ENCODE results near the gene NUDT11. TPM values are rescaled to one million over a fixed set of nuclear protein-coding genes. Genes with fewer than 3 reads are reported as not detected.
A peak's percentile ranks its signal among the peaks of the same experiment; 100 is the strongest.

NUDT11 gene
- total RNA-seq, 2 experiments from 2014 or later: 18.1 to 21.5 TPM

- no peaks in the 10 kb centered on the region for H3K9me3 ChIP-seq (ENCODE audit: low read length)
- no peak overlapping the region for H2AFZ ChIP-seq (ENCODE audit: low read length)
- H3K79me2 ChIP-seq (ENCODE audit: insufficient read depth, low read depth, low read length): no peaks in the 10 kb centered on the region
- no peaks in the 10 kb centered on the region for H3K36me3 ChIP-seq (ENCODE audit: insufficient read depth, low read length)
- no peak overlapping the region for H3K27ac ChIP-seq (ENCODE audit: low read depth, low read length, poor library complexity, severe bottlenecking)
- no peaks in the 10 kb centered on the region for H3K9me2 ChIP-seq (ENCODE audit: insufficient read depth, low read length)
- no peak overlapping the region for H3K4me3 ChIP-seq (ENCODE audit: low read depth, low read length, poor library complexity, severe bottlenecking)
- H3K4me1 ChIP-seq (ENCODE audit: insufficient read depth, low read length, poor library complexity, severe bottlenecking): peaks cover 9% of the 10 kb centered on the region
- H4K20me1 ChIP-seq (ENCODE audit: insufficient read depth, low read length): no peaks in the 10 kb centered on the region
- ChIA-PET CTCF (ENCODE audit: unreplicated experiment) (interaction anchor here (1.7 kb wide), 1 partner anchor 62 kb away, joined by 3 read pairs; no protein-coding TSS in a partner anchor), POLR2A (interaction anchor here (0.9 kb wide), 1 partner anchor 128 kb away, joined by 3 read pairs; no protein-coding TSS in a partner anchor)
- BruUV-seq (replicated peaks): no TSS peak
- peak; percentile 54 for DNase-seq (ENCODE audit: low spot score)
- intact Hi-C loops (cut with micrococcal nuclease; ENCODE audit: unreplicated experiment): loop anchor here (5.0 kb wide), 1 partner anchor 767 kb away; no protein-coding TSS in a partner anchor
- no peak overlapping the region for H3K4me2 ChIP-seq (ENCODE audit: low read length)
- no peak for TF ChIP-seq EZH2phosphoT487 (IDR thresholded peaks at IDR 0.05; ENCODE audit: borderline replicate concordance, low read depth, low read length)
- TF ChIP-seq CTCF (conservative IDR thresholded peaks at IDR 0.05; ENCODE audit: low read length): peak; percentile 75
These were observed 37.3 kb downstream of the NUDT11 start for GRCh38 chrX:51459125-51459524.

- TF ChIP-seq EZH2phosphoT487 (IDR thresholded peaks at IDR 0.05; ENCODE audit: borderline replicate concordance, low read depth, low read length) (no peak), CTCF (conservative IDR thresholded peaks at IDR 0.05; ENCODE audit: low read length) (peak; percentile 67)
- ChIA-PET CTCF (ENCODE audit: unreplicated experiment) (no interaction called here), POLR2A (interaction anchor here (1.0 kb wide), 1 partner anchor 804 kb away, joined by 5 read pairs; no protein-coding TSS in a partner anchor)
- intact Hi-C loops (cut with micrococcal nuclease; ENCODE audit: unreplicated experiment): loop anchor here (1.0 to 5.0 kb wide), 2 partner anchors 312 to 765 kb away; no protein-coding TSS in a partner anchor
- no TSS peak for BruUV-seq (replicated peaks)
- peak overlapping the region; percentile 41 for H3K4me2 ChIP-seq (ENCODE audit: low read length)
- H3K79me2 ChIP-seq (ENCODE audit: insufficient read depth, low read depth, low read length): no peaks in the 10 kb centered on the region
- no peak overlapping the region for H3K4me3 ChIP-seq (ENCODE audit: low read depth, low read length, poor library complexity, severe bottlenecking)
- H3K9me3 ChIP-seq (ENCODE audit: low read length): no peaks in the 10 kb centered on the region
- no peaks in the 10 kb centered on the region for H3K9me2 ChIP-seq (ENCODE audit: insufficient read depth, low read length)
- H3K27ac ChIP-seq (ENCODE audit: low read depth, low read length, poor library complexity, severe bottlenecking): no peak overlapping the region
- H3K36me3 ChIP-seq (ENCODE audit: insufficient read depth, low read length): no peaks in the 10 kb centered on the region
- H3K4me1 ChIP-seq (ENCODE audit: insufficient read depth, low read length, poor library complexity, severe bottlenecking): peaks cover 9% of the 10 kb centered on the region
- DNase-seq (ENCODE audit: low spot score): peak; percentile 43
- H2AFZ ChIP-seq (ENCODE audit: low read length): peak overlapping the region; percentile 67; the same call in 1 of the 2 replicates
- no peaks in the 10 kb centered on the region for H4K20me1 ChIP-seq (ENCODE audit: insufficient read depth, low read length)
These were observed 39.6 kb downstream of the NUDT11 start for GRCh38 chrX:51456814-51457213.

- POLR2A ChIA-PET: interaction anchor here (0.7 to 1.4 kb wide), 3 partner anchors 120 to 805 kb away, joined by 3 to 5 read pairs (median 3); no protein-coding TSS in a partner anchor
- no peak overlapping the region for H3K4me3 ChIP-seq (ENCODE audit: low read depth, low read length, poor library complexity, severe bottlenecking)
- intact Hi-C loops (cut with micrococcal nuclease; ENCODE audit: unreplicated experiment): loop anchor here (5.0 kb wide), 1 partner anchor 764 kb away; no protein-coding TSS in a partner anchor
- TF ChIP-seq CTCF (conservative IDR thresholded peaks at IDR 0.05; ENCODE audit: low read length): no peak
- TF ChIP-seq EZH2phosphoT487 (IDR thresholded peaks at IDR 0.05; ENCODE audit: borderline replicate concordance, low read depth, low read length): no peak
- H3K36me3 ChIP-seq (ENCODE audit: insufficient read depth, low read length): no peaks in the 10 kb centered on the region
- CTCF ChIA-PET (ENCODE audit: unreplicated experiment): no interaction called here
- H3K27ac ChIP-seq (ENCODE audit: low read depth, low read length, poor library complexity, severe bottlenecking): no peak overlapping the region
- no peaks in the 10 kb centered on the region for H3K9me2 ChIP-seq (ENCODE audit: insufficient read depth, low read length)
- no TSS peak for BruUV-seq (replicated peaks)
- peaks cover 9% of the 10 kb centered on the region for H3K4me1 ChIP-seq (ENCODE audit: insufficient read depth, low read length, poor library complexity, severe bottlenecking)
- peak; percentile 43 for DNase-seq (ENCODE audit: low spot score)
- no peaks in the 10 kb centered on the region for H3K9me3 ChIP-seq (ENCODE audit: low read length)
- H3K4me2 ChIP-seq (ENCODE audit: low read length): peak overlapping the region; percentile 41
- H4K20me1 ChIP-seq (ENCODE audit: insufficient read depth, low read length): no peaks in the 10 kb centered on the region
- peak overlapping the region; percentile 67; the same call in 1 of the 2 replicates for H2AFZ ChIP-seq (ENCODE audit: low read length)
- no peaks in the 10 kb centered on the region for H3K79me2 ChIP-seq (ENCODE audit: insufficient read depth, low read depth, low read length)
These were observed 40.1 kb downstream of the NUDT11 start for GRCh38 chrX:51456246-51456645.

All from OCI-LY7 (cell line).